GM18499 (cell line): ENCODE results near the gene PRKAR2A.

Experiments
- ATAC-seq: cut with Tn5 transposase; IDR thresholded peaks from one replicate; pipeline ENCODE4 v1.9.1; 2021; ENCODE audit warnings: moderate number of reproducible peaks; ENCODE audit not compliant: insufficient read depth, unreplicated experiment

Gene PRKAR2A

DNA sequence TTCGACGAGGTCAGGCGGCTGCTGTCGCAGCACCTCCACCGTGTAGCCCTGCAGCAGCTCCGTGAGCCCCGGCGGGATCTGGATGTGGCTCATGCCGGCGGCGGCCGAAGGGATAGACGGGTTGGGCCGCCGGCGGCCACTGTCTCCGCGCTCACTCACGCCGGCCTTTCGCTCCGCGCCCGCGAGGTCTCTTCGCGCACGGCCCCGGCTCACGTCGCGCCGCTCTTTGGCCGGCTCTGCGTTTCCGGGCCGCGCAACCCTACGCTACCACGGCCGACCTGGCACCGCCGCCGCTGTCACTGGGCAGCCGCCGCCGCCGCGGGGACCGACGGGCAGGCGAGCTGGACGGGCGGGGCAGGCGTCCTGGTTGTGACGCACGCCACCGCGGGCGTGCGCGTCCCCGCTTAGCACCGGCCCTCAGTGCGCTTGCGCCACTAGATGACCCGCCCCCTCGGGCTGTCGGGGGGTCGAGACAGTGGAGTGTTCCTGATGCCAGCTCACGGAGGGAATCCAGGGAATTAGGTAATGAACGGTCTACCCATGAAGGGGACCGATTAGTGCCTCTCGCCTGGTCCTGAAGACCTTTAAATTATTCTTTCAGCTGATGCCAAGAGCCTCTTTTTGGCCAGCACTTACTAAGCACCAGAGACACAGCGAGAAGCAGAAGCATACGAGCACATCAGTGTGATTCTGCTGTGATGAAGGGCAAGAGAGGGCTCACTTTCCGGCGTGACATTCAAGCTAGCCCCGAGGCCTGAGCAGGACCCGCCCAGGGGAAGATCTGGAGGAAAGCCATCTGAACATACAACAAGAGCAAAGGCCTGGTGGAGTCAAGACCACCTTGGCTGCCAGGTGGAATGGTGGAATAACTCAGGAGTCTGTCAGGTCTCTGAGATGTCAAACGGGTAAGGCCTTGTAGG is at the start of gene PRKAR2A:
Gene PRKAR2A (minus strand): TSS at position 371 of the 920 bp plus-strand sequence. CDS start 278 bp downstream, at position 93.
- ATAC-seq: no peak

DNA sequence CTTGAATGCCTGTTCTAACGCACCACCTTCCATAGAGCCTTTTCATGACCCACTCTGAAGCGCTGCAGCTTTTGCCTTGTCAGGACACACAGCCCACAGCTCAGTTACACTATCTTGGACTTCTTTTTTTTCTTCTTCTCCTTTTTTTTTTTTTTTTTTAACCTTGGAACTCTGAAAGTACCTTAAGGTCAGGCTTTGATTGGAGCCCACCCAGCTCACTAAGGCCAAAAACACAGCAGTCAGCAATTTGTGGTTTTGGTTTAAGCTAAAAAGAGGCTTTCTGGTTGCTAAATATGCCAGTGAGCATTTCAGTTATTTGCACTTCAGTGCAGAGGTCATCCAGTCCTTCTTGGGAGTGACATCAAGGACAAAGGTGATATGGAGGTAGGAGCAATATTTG is 49.3 kb upstream of the PRKAR2A start:
- ATAC-seq: no peak

DNA sequence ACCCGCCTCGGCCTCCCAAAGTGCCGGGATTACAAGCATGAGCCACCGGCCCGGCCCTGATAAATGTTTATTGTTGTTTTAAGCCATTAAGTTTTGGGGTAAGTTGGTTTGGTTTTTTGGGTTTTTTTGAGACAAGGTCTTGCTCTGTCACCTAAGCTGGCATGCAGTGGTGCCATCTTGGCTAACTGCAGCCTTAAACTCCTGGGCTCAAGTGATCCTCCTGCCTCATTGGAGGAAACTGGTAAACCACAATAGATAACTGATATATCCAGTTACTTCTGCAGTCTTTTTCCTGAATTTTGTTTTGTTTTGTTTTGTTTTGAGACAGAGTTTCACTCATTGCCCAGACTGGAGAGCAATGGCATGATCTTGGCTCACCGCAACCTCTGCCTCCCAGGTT is 46.8 kb upstream of the PRKAR2A start:
- ATAC-seq: no peak

DNA sequence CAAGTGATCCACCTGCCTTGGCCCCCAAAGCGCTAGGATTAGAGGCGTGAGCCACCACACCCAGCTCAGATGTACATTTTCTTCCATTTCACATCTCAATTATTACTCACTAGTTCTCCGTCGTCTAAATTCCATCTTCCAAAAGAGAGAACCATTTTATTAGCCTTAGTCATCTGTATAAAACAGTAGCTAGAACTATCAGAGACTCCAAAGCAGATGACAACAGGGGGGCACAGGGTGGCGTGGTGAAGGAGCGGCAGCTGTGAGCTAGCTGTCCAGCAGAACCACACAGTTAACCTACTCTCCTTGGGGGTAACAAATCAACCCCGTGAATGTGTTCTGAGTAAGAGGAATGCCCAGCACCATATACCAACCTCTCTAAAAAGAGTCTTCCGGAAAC is 43.9 kb upstream of the PRKAR2A start:
- ATAC-seq: no peak

GRCh38 chr3:48885753-48886152 is 38.1 kb upstream of the PRKAR2A start:
- no peak for ATAC-seq

- ATAC-seq: no peak
Measured at GRCh38 chr3:48881652-48882114, 34.0 kb upstream of the PRKAR2A start.

- ATAC-seq: no peak
Measured at GRCh38 chr3:48881006-48881405, 33.3 kb upstream of the PRKAR2A start.

- no peak for ATAC-seq
Measured at GRCh38 chr3:48879994-48880377, 32.3 kb upstream of the PRKAR2A start.

DNA sequence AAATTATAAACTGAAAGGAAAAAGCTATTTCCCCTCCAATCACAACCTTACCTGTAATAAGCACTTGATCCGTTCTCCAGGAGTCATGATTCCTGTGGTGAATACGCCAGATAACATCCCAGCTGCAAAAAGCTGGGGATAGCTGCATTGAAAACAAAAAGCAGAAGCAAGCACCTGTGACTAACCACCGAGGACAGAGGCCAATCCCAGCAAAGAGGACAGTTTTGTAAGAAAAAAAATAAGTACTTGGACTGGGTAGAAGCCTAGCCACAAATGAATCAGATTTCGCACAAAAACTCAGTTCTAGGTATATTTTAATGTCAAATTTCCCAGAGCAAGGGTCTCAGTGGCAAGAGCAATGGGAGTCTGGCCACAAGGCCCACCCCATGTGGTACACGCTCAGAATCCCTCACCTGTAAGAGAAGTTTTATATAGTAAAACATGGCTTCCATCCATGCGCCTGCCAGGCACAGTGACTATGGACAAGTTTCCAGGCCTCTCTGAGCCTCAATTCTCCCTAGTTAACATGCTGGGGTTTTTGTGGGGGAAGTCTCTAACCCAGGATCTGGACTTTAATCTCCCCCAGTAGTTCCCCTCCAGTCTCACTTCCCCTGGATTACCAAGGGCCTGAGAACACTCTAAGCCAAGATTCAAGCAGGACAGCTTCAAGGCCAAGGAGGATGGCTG is 31.8 kb upstream of the PRKAR2A start:
- ATAC-seq: no peak

- no peak for ATAC-seq
Measured at GRCh38 chr3:48877671-48878070, 30.0 kb upstream of the PRKAR2A start.

- no peak for ATAC-seq
Measured at GRCh38 chr3:48863122-48863521, 15.4 kb upstream of the PRKAR2A start.

DNA sequence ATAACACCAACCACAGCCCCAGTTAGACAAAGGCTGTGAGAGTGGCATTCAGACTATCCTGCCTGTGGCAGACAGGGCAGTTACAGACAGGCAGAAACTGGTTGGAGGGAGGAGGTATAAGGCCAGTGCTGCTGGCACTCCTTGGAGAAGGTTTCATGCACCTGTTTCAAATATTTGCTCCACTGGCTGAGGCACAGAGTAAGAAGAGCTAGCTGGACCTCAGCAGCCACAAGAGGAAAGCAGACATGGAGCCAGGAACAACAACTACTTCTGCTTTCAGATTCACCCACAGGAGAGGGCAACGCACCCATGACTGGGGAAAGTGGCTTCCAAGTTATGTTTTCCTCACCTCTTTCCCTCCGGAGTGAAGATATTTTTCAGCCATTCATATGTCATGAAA is 11.5 kb upstream of the PRKAR2A start:
- ATAC-seq: no peak

- ATAC-seq: no peak
Measured at GRCh38 chr3:48858709-48859108, 11.0 kb upstream of the PRKAR2A start.

GRCh38 chr3:48857641-48858040 is 10.0 kb upstream of the PRKAR2A start:
- ATAC-seq: no peak

GRCh38 chr3:48856469-48856868 is 8.8 kb upstream of the PRKAR2A start:
- ATAC-seq: no peak

GRCh38 chr3:48855681-48856447 is 8.2 kb upstream of the PRKAR2A start:
- no peak for ATAC-seq

GRCh38 chr3:48852151-48852550 is 4.5 kb upstream of the PRKAR2A start:
- no peak for ATAC-seq

GRCh38 chr3:48851407-48851806 is 3.7 kb upstream of the PRKAR2A start:
- ATAC-seq: no peak

GRCh38 chr3:48848816-48849515 is 1.3 kb upstream of the PRKAR2A start:
- ATAC-seq: no peak

DNA sequence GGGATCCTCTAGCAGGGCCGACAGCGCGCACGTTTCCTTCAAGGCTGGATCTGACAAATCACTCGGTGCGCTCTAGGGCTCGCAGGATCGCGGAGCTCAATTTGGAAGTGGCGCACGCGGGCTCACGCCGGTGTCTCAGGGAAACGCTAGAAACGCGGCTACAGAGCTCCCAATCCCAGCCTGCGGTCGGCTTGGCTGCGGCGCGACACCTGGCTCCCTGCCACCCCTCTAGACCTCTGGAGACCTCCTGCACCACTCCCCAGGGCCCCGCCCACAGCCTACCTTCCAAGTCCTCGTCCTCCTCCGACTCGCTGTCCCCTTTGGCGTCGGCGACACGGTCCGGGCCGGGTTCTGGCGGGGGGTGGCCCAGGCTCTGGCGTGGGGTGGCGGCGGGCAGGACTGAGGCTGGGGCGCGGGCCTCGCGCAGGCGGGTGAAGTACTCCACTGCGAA is 596 bp downstream of the PRKAR2A start:
- no peak for ATAC-seq
